GM18867 (cell line): Measurements from ENCODE around the gene KMT2D.

Experiments
- ATAC-seq: cut with Tn5 transposase; IDR thresholded peaks from one replicate; pipeline ENCODE4 v1.9.1; 2021; ENCODE audit warnings: mild to moderate bottlenecking, moderate library complexity; ENCODE audit not compliant: unreplicated experiment

Gene KMT2D

DNA sequence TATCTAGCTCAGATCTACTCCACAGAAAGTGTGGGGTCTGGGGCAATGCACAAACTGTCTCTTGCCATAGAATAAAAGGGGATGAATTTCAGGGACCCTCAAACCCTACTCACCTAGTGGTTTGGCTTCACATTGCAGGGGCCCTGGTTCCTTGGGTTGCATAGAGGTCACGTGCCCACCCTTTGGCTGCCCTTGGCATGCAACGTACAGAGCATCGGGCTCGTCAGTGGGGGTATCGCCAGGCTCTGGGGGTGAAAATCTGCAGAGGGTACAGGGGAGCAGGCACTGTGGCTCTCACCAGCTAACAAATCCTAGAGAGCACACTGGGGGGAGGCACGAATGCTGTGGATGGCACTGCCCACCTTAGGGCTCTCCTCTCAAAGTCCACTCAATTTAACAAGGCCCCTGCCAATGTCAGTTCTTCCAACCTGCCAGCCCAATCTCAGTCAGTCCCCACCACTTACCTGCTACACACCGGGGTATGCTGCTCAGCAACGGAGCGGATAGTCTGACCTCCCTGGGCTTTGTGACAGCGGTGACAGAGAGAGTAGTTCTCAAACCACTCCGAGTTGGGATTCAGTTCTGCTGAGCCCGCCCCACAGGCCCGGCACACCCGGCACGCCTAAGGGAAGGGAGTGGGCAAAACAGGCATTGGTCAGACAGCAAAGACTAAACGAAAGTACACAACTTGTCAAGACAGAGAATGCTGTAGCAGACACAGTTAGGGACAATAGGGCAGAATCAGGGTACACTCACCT, 8.0 kb downstream of the KMT2D start:
- ATAC-seq = no peak

DNA sequence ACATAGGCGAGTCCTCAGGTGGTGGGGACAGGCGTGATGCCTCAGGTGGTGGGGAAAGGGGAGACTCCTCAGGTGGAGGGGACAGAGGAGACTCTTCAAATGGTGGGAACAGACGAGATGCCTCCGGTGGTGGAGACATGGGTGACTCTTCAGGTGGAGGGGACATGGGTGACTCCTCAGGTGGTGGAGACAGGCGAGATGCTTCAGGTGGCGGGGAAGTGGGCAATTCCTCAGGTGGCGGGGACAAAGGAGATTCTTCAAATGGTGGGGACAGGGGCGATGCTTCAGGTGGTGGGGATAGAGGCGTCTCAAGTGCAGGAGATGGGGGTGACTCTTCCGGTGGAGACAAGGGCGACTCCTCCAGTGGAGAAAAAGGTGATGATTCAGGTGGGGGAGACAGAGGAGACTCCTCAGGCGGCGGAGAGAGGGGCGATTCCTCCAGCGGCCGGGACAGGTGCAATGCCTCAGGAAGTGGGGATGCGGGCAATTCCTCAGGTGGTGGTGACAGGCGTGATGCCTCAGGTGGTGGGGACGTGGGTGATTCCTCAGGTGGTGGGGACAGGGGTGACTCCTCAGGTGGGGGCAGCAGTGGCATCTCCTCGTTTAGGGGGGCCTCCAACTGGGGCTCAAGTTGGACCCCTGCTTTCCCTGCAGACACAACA, 8.7 kb downstream of the KMT2D start:
- no peak for ATAC-seq

DNA sequence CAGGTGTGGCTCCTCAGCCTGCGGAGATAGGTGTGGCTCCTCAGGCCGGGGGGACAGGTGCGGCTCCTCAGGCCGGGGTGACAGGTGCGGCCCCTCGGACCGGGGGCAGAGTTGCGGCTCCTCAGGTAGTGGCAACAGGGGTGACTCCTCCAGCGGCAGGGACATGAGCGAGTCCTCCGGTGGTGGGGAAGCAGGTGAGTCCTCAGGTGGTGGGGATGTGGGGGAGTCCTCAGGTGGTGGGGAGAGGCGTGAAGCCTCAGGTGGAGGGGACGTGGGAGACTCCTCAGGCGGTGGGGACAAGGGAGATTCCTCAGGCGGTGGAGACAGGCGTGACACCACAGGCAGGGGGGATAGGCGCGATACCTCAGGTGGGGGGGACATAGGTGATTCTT, 9.2 kb downstream of the KMT2D start:
- no peak for ATAC-seq

DNA sequence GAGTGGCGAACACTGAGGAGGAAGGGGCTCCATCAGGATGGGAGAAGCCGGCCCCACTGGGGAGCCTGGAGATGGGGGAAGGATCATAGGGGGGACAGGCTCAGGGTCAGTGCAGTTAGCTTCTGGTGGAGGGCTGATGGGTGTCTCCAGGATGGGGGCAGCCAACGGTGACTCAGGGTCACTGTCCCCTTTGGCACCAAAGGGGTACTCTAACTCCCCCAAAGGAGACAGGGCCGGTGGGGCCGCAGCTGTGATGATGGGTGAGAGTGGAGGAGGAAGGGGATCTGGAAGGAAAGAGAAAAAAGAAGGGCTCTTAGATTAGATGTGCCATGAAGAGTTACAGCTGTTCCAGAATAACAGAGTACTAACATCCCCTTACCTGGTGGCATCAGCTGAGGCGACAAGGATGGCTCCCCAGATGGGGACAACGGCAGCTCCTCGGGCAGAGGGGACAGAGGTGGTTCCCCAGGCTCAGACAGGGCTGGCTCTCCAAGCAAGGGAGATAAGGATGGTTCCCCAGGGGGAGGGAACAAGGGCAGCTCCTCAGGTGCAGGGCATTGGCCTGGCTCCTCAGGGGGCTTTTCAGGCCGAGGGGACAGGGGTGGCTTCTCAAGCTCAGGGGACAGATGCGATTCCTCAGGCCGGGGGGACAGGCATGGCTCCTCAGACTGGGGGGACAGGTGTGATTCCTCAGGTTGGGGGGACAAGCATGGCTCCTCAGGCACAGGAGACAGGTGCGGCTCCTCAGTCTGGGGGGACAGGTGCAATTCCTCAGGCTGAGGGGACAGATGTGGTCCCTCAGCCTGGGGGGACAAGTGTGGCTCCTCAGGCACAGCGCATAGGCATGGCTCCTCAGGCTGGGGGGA, 9.9 kb downstream of the KMT2D start:
- ATAC-seq = no peak

DNA sequence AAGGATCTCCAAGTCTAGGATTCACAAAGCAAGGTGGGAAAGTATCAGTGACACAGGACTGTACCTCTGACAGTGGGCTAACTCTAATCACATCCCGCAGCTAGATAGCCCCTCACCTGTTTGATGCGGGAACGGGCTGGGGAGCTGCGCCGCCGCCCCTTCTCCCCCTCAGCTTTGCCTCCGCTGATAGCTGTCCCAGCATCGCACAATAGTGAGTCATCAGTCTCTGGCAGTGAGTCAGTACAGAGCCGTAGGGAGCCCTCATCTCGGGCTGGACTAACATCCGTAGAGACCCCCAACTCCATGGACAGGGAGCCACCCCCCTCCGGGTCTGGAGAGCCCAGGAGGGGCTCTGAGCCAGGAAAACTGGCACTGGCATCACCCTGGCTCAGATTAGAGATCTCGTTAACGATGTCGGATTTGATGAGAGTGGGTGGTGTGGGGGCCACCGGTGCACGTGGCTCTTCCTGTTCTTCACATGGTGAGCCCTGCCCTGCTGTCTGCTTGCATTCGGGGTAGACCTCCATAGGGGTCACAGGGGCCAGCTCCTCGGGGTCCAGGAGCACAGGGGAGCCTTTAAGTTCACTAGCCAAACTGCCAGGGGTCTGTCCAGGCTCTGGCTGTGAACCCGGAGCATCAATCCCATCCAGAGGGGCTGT, 10.9 kb downstream of the KMT2D start:
- no peak for ATAC-seq

DNA sequence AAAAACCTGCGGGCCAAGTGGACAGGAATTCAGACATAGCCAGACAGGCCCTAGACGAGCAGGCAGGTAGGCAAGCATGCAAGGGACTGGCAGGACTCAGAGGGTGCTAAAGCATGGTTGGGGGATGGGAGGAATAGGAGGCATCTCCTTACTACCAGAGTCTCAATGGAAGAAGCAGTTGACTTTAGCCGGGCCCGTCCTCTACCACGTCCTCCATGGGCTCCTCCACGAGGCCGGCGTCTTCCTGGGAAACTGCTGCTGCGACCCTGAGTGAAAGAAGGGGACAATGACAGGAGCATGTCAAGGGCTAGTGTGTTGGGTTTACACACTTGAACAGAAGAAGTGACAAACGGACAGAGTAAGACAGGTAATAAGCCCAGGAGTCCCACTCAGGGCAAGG, 11.6 kb downstream of the KMT2D start:
- no peak for ATAC-seq

DNA sequence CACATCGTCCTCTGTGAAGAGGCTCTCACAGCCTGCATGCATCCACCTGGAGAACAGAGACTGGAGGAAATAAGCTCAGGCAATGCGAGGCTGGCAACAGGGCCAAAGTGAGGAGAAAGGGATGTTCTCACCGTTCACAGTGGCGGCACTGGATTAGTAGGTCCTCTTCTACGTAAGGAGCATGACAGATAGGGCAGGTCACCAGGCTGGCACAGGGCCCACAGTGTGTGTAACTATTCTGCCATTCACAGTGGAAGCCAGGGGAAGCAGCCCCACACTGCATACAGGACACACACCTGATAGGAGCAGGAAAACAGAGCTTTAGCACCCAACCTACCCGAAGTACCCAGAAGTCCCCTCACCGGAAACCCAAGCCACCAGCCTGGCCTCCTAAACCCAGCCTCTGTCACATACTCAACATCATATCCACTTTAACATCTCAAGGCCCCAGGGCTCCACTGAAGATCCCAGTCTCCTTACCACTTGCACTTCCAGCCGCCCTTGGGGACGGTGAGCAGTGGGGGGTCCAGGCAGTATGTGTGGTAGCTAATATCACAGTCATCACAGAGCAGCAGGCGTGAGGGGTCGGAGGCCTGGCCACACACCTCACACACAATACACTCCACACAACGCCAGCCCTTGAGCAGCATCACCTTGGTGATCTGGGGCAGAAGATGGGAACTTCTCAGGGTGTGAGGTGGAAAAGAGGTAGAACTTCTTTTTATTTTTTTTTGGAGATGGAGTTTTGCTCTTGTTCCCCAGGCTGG, 14.3 kb downstream of the KMT2D start:
- ATAC-seq = no peak

DNA sequence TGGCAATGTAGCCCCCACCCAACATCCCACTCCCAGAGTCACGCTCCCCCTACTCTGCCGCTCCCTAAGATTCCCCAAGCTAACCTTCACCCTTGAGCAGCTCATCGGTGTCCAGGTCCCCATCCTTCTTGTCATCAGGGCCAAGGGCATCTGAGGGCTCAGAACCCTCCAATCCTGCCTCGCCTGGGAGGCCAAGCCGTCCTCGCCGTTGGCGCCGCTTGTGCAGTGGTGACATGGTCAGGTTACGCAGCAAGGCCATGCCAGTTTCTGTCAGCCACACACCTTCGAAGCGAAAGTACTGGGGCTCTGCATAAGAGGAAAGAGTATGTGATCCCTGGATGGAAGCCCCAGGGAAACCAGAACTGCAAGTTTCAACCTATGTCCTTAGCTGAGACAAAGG, 15.9 kb downstream of the KMT2D start:
- ATAC-seq = no peak

DNA sequence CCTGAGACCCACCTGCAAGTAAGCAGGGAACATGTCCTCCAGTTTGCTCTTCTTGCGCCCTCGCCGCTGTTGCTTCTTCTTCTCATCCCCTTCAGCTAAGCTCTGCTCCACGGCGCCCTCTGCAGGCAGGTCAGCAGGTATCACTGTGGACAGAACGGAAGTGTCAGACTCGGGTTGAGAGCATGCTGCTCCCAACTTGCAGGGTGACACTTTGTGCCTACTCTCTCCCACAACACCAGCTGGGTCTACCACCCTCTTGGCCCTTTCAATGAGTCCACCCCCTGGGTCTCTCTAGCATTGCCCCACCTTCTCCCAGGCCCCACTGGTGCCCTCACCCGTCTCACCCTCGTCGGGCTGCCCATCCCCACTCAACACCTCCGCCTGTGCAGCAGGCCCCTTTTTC, 16.7 kb downstream of the KMT2D start:
- ATAC-seq = no peak

DNA sequence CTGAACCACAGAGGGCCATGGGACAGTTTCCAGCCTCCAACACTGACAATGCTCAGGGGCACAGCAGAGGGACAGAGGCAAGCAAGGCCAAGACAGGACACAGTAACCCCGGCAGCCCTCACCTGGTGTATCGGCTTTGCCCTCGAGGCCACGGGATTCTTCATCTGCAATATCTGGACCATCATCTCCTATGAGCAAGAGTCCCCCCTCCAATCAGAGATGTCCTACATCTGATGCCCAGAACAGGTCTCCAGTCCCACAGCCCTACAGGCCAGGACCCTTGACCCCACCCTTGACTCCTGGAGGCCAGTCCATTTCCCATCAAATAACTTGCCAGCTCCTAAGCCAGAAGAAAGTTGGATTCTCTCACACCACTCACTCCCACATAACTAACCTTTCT, 17.4 kb downstream of the KMT2D start:
- no peak for ATAC-seq

DNA sequence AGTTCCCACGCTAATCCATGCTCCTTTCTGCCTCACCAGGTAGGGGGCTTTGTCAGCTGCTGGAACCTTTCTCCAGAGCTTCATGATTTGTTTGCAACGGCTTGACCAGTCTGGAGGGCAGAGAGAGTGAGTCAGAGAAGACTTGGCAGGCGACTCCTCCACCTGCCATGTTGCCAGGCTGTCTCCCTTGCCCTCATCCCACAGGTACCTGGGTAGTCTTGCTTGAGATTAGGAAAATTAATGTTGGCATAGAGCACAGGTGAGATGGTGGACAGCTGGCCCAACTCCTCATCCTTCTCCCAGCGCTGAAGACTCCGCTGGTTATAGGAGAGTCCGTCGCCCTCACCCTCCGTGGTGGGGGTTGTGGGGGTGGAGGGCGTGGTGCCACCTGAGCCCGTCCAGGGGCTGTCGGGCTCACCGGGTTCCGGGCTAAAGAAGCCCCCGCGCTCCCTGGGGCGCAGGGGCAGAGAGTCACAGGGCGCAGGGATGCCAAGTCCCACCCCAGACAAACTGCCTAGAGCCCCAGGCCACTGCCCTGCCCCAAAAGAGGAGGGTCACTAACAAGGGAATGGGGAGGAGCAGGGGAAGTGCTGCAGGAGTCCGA, 18.6 kb downstream of the KMT2D start:
- ATAC-seq = no peak

DNA sequence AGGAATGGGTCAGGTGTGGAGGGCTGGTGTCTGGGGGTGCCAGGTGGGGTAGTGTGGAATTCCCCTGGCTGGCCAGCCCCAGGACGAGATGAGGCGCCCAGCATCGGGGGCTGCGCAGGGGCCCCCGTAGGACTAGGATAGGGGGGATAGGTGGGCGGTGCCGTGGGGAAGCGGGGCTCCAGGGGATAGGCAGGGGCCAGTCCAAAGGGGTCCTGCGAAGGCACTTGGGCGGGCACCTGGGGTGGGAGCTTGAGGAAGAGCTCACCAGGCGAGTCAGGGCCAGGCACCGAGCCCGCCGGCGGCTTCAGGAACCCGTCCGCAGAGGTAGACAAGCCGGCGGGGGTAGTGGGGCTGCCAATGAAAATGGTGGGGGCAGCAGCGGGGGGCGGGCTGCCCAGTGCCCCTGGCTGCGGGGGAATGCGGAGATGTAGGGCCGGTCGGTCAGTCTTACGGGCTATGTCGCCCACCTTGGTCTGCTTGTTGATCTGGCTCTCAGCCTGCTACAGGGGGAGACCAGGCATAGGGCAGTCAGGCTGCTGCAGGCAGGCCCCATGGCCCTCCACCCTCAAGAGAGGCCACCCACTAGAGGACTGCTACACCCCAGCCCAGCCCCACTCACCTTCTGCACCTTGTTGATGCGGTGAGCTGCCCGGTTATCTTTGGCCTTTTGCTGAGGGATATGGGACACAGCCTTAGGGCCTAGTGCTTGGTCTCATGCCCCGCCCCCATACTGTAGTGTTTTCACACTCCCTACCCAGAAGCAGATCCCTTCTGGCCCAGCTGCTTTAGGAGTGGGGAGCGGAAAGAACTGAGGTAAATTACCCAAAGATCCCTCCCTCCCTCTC, 19.3 kb downstream of the KMT2D start:
- ATAC-seq = no peak

DNA sequence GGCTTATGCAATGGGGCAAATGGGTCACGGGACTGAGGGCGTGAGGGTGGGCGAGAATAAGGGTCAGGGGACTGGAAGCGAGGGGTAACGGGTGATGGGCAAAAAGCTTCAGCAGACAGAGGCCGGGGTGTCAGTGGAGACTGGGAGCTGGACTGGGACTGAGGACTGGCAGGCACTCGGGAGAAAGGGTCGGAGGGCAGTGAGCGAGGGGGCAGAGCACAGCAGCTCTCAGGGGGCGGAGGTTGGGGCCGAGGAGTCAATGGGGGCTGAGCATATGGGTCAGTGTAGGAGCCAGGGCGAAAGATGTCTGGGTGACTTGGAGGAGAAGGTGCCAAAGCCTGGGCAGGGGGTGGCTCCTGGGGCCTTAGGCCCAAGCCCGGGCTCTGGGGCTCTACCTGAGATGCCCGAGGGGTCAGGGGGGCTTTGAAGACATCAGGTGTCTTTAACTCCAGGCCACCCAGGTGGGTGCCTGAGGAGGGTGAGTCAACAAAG, 20.2 kb downstream of the KMT2D start:
- ATAC-seq = no peak

DNA sequence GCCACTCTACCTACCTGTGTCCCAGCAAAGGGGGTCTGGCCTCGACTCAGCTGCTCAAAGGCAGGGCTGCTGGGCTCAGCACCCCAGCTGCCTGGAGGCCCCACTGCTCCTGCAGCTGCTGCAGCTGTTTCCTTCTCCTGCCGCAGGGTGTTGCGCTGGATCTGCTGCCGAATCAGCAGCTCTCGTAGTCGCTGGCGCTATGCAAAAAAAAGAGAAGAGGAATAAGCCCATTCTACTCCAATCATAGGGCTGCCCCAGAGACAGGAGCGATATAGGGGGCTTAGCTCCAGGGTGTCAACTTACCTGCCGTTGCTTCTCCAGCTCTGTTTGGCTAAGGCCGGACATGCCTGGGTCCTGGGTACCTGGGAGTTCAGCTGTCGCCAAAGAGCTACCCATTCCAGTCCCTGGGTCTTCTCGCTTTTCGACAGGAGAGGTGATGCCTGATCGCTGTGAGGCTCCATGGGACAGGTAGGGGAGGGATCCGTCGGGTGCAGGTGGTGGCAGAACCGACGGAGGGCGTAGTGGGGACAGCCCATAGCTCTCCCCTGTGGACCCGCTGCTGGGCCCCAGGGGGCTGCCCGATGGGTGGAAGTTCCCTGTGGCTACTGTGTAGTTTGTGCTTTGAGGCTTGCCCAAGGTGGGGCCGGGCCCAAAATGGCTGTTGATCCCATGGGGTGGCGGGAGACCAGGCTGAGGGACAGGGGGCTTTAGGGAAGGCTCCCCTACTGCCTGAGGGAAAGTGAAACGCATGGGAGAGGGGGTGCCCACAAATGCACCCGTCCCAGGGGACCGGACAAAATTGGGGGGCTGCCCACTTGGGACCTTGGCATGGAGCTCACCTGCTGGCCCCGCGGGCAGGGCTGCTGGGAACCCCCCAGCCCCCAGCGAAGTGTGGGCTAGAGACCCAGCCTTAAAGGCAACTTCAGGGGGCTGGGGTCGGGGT, 20.9 kb downstream of the KMT2D start:
- no peak for ATAC-seq

DNA sequence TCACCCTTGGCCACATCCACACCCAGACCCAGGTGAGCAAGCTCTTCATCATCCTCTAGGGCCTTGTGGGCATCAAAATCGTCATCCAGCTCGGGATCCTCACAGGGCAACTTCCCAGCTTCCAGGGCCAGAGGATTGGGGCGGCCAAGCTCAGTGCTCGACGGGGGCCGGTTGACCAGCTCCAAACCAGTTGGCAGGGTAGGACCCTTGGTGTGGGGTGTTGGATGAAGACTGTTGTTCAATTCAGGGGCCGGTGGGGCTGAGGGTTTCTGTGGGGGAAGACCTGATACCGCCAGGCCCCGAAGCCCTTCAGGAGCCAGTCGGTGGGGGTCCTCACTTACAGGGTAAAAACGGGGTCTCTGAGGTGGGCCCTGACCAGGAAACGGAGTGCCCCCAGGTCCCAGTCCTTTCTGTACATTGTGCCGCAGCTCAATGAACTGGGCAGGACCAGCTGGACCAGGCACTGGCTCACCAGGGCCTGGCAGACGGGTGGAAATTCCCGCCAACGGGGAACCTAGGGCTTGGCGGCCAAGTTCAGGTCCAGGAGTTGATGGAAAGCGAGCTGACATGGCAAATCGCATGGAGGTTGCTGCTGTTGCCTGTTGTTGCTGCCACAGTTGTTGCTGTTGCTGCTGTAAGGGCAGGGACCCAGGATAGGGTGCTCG, 22.2 kb downstream of the KMT2D start:
- no peak for ATAC-seq

DNA sequence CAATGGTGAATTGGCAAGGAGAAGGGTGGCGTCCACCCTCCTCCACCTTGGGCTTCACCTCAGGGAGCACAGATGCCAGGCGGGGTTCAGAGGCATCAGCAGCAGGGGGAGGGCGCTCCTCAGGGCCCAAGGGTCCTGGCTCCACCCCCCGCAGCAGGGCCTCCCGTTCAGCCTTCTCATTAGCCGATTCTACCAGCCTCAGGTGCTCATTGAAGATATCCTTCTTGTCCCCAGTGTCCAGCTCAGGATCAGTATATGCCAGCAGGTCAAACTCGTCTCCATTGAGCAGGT, 22.7 kb downstream of the KMT2D start:
- no peak for ATAC-seq

DNA sequence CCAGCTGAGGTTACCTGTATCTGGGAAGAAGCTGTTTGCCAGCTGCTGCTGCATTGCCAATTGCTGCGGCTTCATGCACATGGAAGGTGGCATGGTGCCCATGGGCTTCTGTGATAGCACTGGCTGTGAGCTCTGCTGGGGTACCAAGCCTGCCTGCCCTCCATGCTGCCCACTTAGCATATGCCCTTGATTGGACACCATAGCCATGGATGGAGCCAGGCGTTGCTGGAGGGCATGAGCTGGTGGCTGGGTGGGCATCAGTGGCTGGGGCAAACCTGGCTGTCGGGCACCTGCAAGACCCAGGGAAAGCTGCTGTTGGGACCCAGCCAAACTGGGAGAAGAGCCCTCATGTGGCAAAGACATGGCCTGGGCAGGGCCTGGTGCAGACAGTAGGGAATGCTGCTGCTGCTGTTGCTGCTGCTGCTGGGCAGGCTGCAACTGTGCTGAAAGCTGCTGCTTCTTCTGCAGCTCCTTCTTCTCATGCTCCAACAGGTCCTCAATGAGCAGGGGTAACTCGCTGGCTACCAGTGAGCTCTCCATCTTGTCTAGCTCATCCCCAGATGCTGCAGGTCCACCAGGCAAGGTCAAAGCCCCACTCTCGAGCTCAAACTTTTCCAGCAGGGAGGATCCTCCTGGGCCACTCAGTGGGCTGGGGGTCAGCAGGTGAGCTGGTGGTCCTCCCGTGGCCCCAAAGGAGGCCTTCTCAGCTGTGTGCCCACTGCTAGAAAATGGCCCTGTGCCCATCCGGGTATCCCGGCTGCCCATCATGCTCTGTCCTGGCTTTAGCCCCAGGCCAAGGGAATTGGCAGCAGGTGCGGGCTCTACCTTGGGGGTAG, 23.3 kb downstream of the KMT2D start:
- no peak for ATAC-seq
